Stimulated activated CD4-positive, alpha-beta T cell treated with anti-CD3 and anti-CD28 coated beads, TNF-alpha, amount 100 ng/mL, for 48 hours (primary cell): Measurements from ENCODE around the gene CYFIP1.

Source experiments
- DNase-seq, 3 donors: peaks; one replicate each; pipeline ENCODE4 v3.0.0-alpha.2; 2020; ENCODE audit warnings: low read depth in 3 of 3

CYFIP1 gene

GRCh38 chr15:22950256-22950990, 29.7 kb downstream of the CYFIP1 start:
- DNase-seq: no peak

- no peak for DNase-seq
Observed at GRCh38 chr15:22949074-22949547, 31.1 kb downstream of the CYFIP1 start.

- no peak for DNase-seq
Observed at GRCh38 chr15:22948056-22948455, 32.1 kb downstream of the CYFIP1 start.

GRCh38 chr15:22947101-22948000, 32.8 kb downstream of the CYFIP1 start:
- no peak for DNase-seq

GRCh38 chr15:22945071-22945470, 35.1 kb downstream of the CYFIP1 start:
- DNase-seq: no peak

- no peak for DNase-seq
Observed at GRCh38 chr15:22944651-22945050, 35.5 kb downstream of the CYFIP1 start.

- DNase-seq: no peak
Observed at GRCh38 chr15:22942877-22943276, 37.3 kb downstream of the CYFIP1 start.

GRCh38 chr15:22942306-22942855, 37.8 kb downstream of the CYFIP1 start:
- no peak for DNase-seq

GRCh38 chr15:22941179-22941578, 39.0 kb downstream of the CYFIP1 start:
- DNase-seq: no peak

GRCh38 chr15:22939652-22940061, 40.5 kb downstream of the CYFIP1 start:
- DNase-seq: no peak

GRCh38 chr15:22939051-22939450, 41.1 kb downstream of the CYFIP1 start:
- no peak for DNase-seq

- DNase-seq: no peak
Observed at GRCh38 chr15:22936577-22937472, 43.3 kb downstream of the CYFIP1 start.

- DNase-seq: no peak
Observed at GRCh38 chr15:22933641-22934061, 46.5 kb downstream of the CYFIP1 start.

- DNase-seq: no peak
Observed at GRCh38 chr15:22931784-22932536, 48.2 kb downstream of the CYFIP1 start.

- no peak for DNase-seq
Observed at GRCh38 chr15:22930782-22931484, 49.2 kb downstream of the CYFIP1 start.

GRCh38 chr15:22927761-22928160, 52.4 kb downstream of the CYFIP1 start:
- no peak for DNase-seq

- no peak for DNase-seq
Observed at GRCh38 chr15:22925875-22926274, 54.3 kb downstream of the CYFIP1 start.

GRCh38 chr15:22922003-22922402, 58.2 kb downstream of the CYFIP1 start:
- DNase-seq: no peak

- DNase-seq: no peak
Observed at GRCh38 chr15:22919171-22919570, 61.0 kb downstream of the CYFIP1 start.

- no peak for DNase-seq
Observed at GRCh38 chr15:22918596-22919140, 61.5 kb downstream of the CYFIP1 start.
